Endothelial cell of umbilical vein (primary cell): Measurements from ENCODE around the gene PLXNB3. TPM values are rescaled to one million over a fixed set of nuclear protein-coding genes. Genes with fewer than 3 reads are reported as not detected.

Source experiments
- BruUV-seq: library from RNA; stranded (reverse); fragments of 400-500 nt; replicated peaks from 2 replicates; lab custom pipeline; 2021; lab: Mats Ljungman, UMichigan
- CTCF ChIA-PET: fragments of 300-600, 350-600 bp; sonication (Branson Sonifier 250); formaldehyde crosslinking; loops from one replicate; lab custom pipeline; 2021; ENCODE audit warnings: antibody characterized with exemption, inconsistent platforms; lab: Charles Lee
- POLR2A ChIA-PET: fragments of 300-600, 350-600 bp; sonication (Branson Sonifier 250); formaldehyde crosslinking; loops from one replicate; lab custom pipeline; 2021; ENCODE audit warnings: antibody characterized with exemption, inconsistent platforms; lab: Charles Lee
- DNase-seq: peaks from one replicate; pipeline ENCODE4 v3.0.0-alpha.2; 2011; ENCODE audit warnings: low read depth, low spot score
- FAIRE-seq: peaks from 2 replicates; lab custom pipeline; 2011; peaks lifted over from hg19 to GRCh38; lab: Jason Lieb, UNC
- H2AFZ ChIP-seq: 2 replicates; pipeline ENCODE4 v1.6.0; 2012; ENCODE audit warnings: low read depth, low read length, control low read depth, inconsistent platforms
- H3K27ac ChIP-seq: 2 replicates; pipeline ENCODE4 v1.5.1; 2011; ENCODE audit warnings: low read depth, mild to moderate bottlenecking, control low read depth, low read length, moderate library complexity; ENCODE audit not compliant: insufficient read depth
- H3K27me3 ChIP-seq, 2 experiments: 2 replicates each; pipeline versions ENCODE4 v1.6.0 to v1.6.1; 2011; ENCODE audit warnings: low read length in 2 of 2, mixed read lengths in 1 of 2; ENCODE audit not compliant: control insufficient read depth in 2 of 2, insufficient read depth in 2 of 2
- H3K36me3 ChIP-seq, 2 experiments: 2 replicates in 1 of 2; 3 replicates in 1 of 2; pipeline ENCODE4 v1.5.1; 2011; ENCODE audit warnings: low read length in 2 of 2, mild to moderate bottlenecking in 1 of 2, moderate library complexity in 1 of 2; ENCODE audit not compliant: control insufficient read depth in 2 of 2, insufficient read depth in 2 of 2; ENCODE audit errors: extremely low read depth in 1 of 2
- H3K4me1 ChIP-seq: 3 replicates; pipeline ENCODE4 v1.5.1; 2011; ENCODE audit warnings: mild to moderate bottlenecking, low read length; ENCODE audit not compliant: control insufficient read depth, insufficient read depth; ENCODE audit errors: extremely low read depth
- H3K4me2 ChIP-seq: 2 replicates; pipeline ENCODE4 v1.6.1; 2011; ENCODE audit warnings: low read length, control low read depth, mixed read lengths; ENCODE audit not compliant: insufficient read depth
- H3K4me3 ChIP-seq, 3 experiments: fragments of 200-600 bp in 1 of 3; sonication (generic), shearing (Covaris generic) in 1 of 3; replicated peaks in 1 of 3; 2 replicates each; pipeline ENCODE4 v1.5.1; 2011 to 2016; ENCODE audit warnings: control low read depth in 3 of 3, low read length in 3 of 3, mild to moderate bottlenecking in 2 of 3, inconsistent platforms in 1 of 3, low read depth in 1 of 3, moderate library complexity in 1 of 3; ENCODE audit not compliant: insufficient read depth in 1 of 3
- H3K79me2 ChIP-seq: 2 replicates; pipeline ENCODE4 v1.6.0; 2012; ENCODE audit warnings: low read length, inconsistent platforms; ENCODE audit not compliant: control insufficient read depth, insufficient read depth
- H3K9ac ChIP-seq: replicated peaks from 2 replicates; pipeline ENCODE3; 2011; ENCODE audit warnings: low read length, control low read depth; ENCODE audit not compliant: insufficient read depth; ENCODE audit errors: extremely low read depth
- H3K9me1 ChIP-seq: replicated peaks from 3 replicates; pipeline ENCODE4 v1.6.0; 2011; ENCODE audit warnings: mild to moderate bottlenecking, low read length; ENCODE audit not compliant: control insufficient read depth, insufficient read depth; ENCODE audit errors: extremely low read depth
- H3K9me3 ChIP-seq: replicated peaks from 2 replicates; pipeline ENCODE4 v1.5.1; 2012; ENCODE audit warnings: low read length, inconsistent platforms; ENCODE audit not compliant: control insufficient read depth, insufficient read depth
- H4K20me1 ChIP-seq: replicated peaks from 2 replicates; pipeline ENCODE3; 2011; ENCODE audit warnings: mild to moderate bottlenecking, low read length; ENCODE audit not compliant: control insufficient read depth, insufficient read depth; ENCODE audit errors: extremely low read depth
- EZH2 ChIP-seq: IDR thresholded peaks from 2 replicates; pipeline ENCODE4 v1.6.1; 2012; ENCODE audit warnings: borderline replicate concordance, low read depth, mild to moderate bottlenecking, moderate library complexity, low read length, inconsistent platforms; ENCODE audit not compliant: severe bottlenecking
- FOS ChIP-seq: IDR thresholded peaks from 2 replicates; pipeline ENCODE4 v1.6.1; 2011; ENCODE audit warnings: mild to moderate bottlenecking, low read length, moderate library complexity, borderline replicate concordance; ENCODE audit not compliant: insufficient read depth
- GATA2 ChIP-seq: IDR thresholded peaks from 2 replicates; pipeline ENCODE4 v1.7.0; 2011; ENCODE audit warnings: low read depth, mild to moderate bottlenecking, moderate library complexity, mixed read lengths, low read length; ENCODE audit not compliant: insufficient read length, insufficient read depth
- JUN ChIP-seq: IDR thresholded peaks from 2 replicates; pipeline ENCODE4 v1.6.1; 2011; ENCODE audit warnings: borderline replicate concordance, low read depth; ENCODE audit not compliant: insufficient read length, insufficient read depth
- MYC ChIP-seq: IDR thresholded peaks from one replicate; pipeline ENCODE4 v1.6.1; 2011; ENCODE audit warnings: mild to moderate bottlenecking, low read depth, low read length
- POLR2A ChIP-seq: IDR thresholded peaks from 2 replicates; pipeline ENCODE4 v1.6.1; 2012; ENCODE audit warnings: low read depth, mild to moderate bottlenecking, control low read depth, low read length
- POLR2AphosphoS5 ChIP-seq: IDR thresholded peaks from 2 replicates; pipeline ENCODE4 v1.6.1; 2012; ENCODE audit warnings: low read depth, mild to moderate bottlenecking, control low read depth, low read length, moderate library complexity; ENCODE audit not compliant: insufficient read depth
- dilution Hi-C: fragments of 300-500 bp; cut with MboI; formaldehyde crosslinking; loops from one replicate; pipeline ENCODE4 v1.15.0; 2019; ENCODE audit warnings: low sequenced_read_pairs; ENCODE audit not compliant: extremely low pct_ligation_motif_present
- intact Hi-C: fragments of 100-400 bp; cut with micrococcal nuclease; formaldehyde crosslinking; loops from one replicate; pipeline ENCODE4 v1.10.0; 2022
- polyA plus RNA-seq, 4 experiments: library from polyadenylated mRNA; depleted of rRNA in 3 of 4; stranded (reverse) in 3 of 4; unstranded in 1 of 4; fragments of >200 nt; gene quantifications; 2 replicates each; pipeline versions ENCODE4 v1.2.1 to v1.2.3, GENCODE V29; 2011 to 2012; ENCODE audit warnings: missing spikeins in 1 of 4
- total RNA-seq: library from RNA; stranded (reverse); gene quantifications from 2 replicates; pipeline ENCODE4 v1.2.3, GENCODE V29; 2021
- TF ChIP-seq, protein P1 (sequence below): IDR thresholded peaks from 2 replicates; pipeline ENCODE4 v1.6.1; 2011; ENCODE audit not compliant: insufficient read depth, insufficient read length
- TF ChIP-seq, protein P2 (sequence below), 2 donors: IDR thresholded peaks; 1 replicate in 1 of 2; 2 replicates in 1 of 2; pipeline ENCODE4 v1.5.1; 2011; ENCODE audit warnings: low read length in 2 of 2, mild to moderate bottlenecking in 2 of 2, moderate library complexity in 2 of 2, control low read depth in 1 of 2, inconsistent platforms in 1 of 2, low read depth in 1 of 2; ENCODE audit not compliant: insufficient read depth in 1 of 2; ENCODE audit errors: extremely low read depth in 1 of 2

PLXNB3 gene
- total and polyA plus RNA-seq, 2 donors (not counting 3 experiments of a cell fraction or from before 2014, with no cell fraction given), result 19.0 to 31.4 TPM

DNA sequence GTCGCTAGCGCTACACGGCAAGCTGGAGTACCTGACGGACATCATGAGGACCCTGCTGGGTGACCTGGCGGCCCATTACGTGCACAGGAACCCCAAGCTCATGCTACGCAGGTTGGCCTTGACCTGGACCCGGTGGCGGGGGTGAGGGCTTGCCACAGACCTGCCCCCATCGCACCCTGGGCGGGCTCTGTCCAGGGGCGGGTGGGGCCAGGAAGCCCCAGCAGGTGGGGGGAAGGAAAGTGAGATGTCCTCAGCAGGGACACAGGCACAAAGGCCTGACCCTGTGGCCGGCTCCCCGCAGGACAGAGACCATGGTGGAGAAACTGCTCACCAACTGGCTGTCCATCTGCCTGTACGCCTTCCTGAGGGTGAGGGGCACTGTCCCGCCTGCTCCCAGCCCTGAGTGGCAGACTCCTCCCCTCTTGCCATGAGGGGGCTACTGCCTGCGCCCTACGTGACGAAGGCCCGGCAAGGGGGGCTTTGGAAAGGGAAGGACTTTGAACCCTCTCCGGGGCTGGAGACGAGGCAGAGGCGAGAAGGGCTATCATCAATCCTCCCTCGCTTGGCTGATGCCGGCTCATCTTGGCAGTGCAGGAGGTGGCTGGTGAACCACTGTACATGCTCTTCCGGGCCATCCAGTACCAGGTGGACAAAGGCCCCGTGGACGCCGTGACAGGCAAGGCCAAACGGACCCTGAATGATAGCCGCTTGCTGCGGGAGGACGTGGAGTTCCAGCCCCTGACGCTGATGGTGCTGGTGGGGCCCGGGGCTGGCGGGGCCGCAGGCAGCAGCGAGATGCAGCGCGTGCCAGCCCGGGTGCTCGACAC lies 11.5 kb downstream of the PLXNB3 start:
- no peaks in the 10 kb centered on the region for H3K4me1 ChIP-seq
- H3K27me3 ChIP-seq, result no peaks in the 10 kb centered on the region
- H3K36me3 ChIP-seq, result peaks cover 0 to 20% of the 10 kb centered on the region in 2 experiments
- no peak overlapping the region for H3K4me2 ChIP-seq
- POLR2A ChIA-PET, result no interaction called here
- no peaks in the 10 kb centered on the region for H3K79me2 ChIP-seq
- FAIRE-seq (no peak), DNase-seq (no peak)
- H4K20me1 ChIP-seq, result no peaks in the 10 kb centered on the region
- no peak overlapping the region for H2AFZ ChIP-seq
- H3K9me3 ChIP-seq, result no peaks in the 10 kb centered on the region
- intact Hi-C loops, result no loop called here
- no peaks in the 10 kb centered on the region for H3K9me1 ChIP-seq
- no TSS peak for BruUV-seq
- TF ChIP-seq POLR2A (no peak), EZH2 (no peak), GATA2 (no peak), FOS (no peak), JUN (no peak), POLR2AphosphoS5 (no peak), MYC (no peak)
- TF ChIP-seq, protein P1, sequence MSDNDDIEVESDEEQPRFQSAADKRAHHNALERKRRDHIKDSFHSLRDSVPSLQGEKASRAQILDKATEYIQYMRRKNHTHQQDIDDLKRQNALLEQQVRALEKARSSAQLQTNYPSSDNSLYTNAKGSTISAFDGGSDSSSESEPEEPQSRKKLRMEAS, result no peak
- TF ChIP-seq, protein P2, sequence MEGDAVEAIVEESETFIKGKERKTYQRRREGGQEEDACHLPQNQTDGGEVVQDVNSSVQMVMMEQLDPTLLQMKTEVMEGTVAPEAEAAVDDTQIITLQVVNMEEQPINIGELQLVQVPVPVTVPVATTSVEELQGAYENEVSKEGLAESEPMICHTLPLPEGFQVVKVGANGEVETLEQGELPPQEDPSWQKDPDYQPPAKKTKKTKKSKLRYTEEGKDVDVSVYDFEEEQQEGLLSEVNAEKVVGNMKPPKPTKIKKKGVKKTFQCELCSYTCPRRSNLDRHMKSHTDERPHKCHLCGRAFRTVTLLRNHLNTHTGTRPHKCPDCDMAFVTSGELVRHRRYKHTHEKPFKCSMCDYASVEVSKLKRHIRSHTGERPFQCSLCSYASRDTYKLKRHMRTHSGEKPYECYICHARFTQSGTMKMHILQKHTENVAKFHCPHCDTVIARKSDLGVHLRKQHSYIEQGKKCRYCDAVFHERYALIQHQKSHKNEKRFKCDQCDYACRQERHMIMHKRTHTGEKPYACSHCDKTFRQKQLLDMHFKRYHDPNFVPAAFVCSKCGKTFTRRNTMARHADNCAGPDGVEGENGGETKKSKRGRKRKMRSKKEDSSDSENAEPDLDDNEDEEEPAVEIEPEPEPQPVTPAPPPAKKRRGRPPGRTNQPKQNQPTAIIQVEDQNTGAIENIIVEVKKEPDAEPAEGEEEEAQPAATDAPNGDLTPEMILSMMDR (IDR thresholded peaks at IDR 0.05; ENCODE audit: extremely low read depth in 1 of 2, insufficient read depth in 1 of 2, low read depth in 1 of 2, low read length in 2 of 2), result no peak
- H3K27ac ChIP-seq, result no peak overlapping the region
- dilution Hi-C loops, result no loop called here
- H3K9ac ChIP-seq, result no peak overlapping the region
- no peak overlapping the region for H3K4me3 ChIP-seq
- CTCF ChIA-PET, result no interaction called here
